ENCODE results near the gene NRIP1.

- TF ChIP-seq CTCF (conservative IDR thresholded peaks at IDR 0.05 in 1 of 2, IDR thresholded peaks at IDR 0.05 in 1 of 2; ENCODE audit: extremely low read depth in 1 of 2, insufficient read depth in 1 of 2, low read depth in 1 of 2, low read length in 2 of 2) (no peak), EZH2 (IDR thresholded peaks at IDR 0.05; ENCODE audit: borderline replicate concordance, low read length) (no peak)
Observed at GRCh38 chr21:15010645-15011044, 54.2 kb downstream of the NRIP1 start.
